Activated CD4-positive, alpha-beta T cell treated with anti-CD3 and anti-CD28 coated beads for 24 hours (primary cell): ENCODE results near the gene ASB7.
"Not testable (repeated sequence)": the region's sequence is repeated elsewhere in the genome, so short reads cannot be mapped to it uniquely, and the experiment has no call there.

Source experiments
- DNase-seq, 2 donors: peaks; one replicate each; pipeline ENCODE4 v3.0.0-alpha.2; 2020; ENCODE audit warnings: low read depth in 2 of 2

Gene ASB7

DNA sequence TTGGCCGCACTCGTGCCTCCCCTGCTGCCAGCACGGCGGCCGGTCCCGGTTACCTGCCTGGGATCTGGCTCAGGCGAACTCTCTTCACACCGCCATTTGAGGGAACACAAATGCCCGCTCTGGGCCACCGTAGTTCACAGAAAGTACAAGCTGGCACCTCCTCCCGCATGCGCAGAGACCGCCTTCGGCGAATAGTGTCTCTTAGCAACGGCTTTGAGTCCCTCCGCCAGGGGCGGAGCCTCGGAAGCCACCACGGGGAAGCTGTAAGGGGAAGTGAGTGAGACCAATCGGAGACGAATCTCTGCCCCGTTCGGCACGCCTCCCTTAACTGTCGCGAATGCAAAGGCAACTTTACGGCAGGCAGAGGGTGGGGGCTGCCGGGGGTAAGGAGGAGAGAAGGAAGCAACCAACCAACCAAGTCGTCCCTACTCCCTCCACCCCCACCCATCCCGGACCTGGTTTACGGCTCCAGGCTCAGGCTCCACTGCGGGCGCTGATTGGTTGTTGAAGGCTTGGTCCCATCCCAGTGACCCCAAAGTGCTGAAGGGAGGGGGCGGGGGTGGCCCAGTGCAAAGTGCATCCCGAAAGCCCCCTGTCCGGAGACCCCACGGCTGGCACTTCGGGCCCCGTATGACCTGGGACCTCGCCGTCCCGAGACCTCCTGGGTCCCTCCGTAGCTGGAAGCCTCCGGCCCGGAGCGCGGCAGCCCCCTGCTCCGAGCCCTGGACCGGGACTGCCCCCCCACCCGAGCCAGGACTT lies at the start of gene ASB7, which contains the start of gene LINS1:
TSS of gene ASB7 (plus strand) at position 526 of the 759 bp plus-strand sequence. CDS start 9,628 bp downstream, outside the sequence.
TSS of gene LINS1 (minus strand) at position 121 of the 759 bp plus-strand sequence. CDS start 21,342 bp downstream, outside the sequence.
- DNase-seq: peak; percentile 98 to 99

DNA sequence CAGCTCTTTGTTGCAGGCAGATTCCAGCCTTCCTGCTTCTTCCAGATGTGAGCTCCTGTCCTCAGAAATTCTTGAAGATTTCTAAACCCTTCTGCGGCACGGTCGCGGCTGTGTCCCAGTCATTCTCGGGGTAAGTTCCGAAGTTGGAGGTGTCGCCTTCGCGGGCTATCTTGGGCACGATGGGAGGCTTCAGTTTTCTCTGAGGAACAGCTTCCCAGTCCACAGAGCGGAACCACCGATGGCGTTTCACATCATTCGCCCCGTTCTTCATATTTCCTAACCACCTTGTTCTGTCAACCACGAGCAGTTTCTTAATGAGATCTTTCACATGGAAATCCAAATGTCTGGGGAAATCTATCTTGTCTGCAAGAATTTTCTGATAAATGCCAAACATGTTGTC lies 48.9 kb upstream of the ASB7 start:
- DNase-seq: no peak

- no peak for DNase-seq
Observed at GRCh38 chr15:100558771-100559254, 43.6 kb upstream of the ASB7 start.

GRCh38 chr15:100559330-100559729 lies 43.1 kb upstream of the ASB7 start:
- DNase-seq: no peak

- DNase-seq: no peak
Observed at GRCh38 chr15:100560323-100560722, 42.1 kb upstream of the ASB7 start.

DNA sequence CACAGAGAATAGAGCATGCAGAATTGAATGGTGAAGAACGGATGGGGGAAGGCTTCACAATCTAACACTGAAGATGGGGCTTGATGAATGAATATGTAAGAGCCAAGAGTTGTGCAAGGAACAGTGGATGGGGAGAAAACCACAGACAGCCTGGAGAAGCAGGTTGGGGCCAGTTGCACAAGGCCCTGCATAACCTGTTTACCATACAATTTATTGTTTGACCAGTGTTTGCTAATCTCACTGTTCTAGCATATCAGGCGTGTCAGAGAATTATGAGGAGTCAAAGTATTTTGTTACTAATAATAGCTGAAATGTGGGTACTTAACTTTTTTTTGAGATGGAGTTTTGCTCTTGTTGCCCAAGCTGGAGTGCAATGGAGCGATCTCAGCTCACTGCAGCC lies 36.8 kb upstream of the ASB7 start:
- no peak for DNase-seq

DNA sequence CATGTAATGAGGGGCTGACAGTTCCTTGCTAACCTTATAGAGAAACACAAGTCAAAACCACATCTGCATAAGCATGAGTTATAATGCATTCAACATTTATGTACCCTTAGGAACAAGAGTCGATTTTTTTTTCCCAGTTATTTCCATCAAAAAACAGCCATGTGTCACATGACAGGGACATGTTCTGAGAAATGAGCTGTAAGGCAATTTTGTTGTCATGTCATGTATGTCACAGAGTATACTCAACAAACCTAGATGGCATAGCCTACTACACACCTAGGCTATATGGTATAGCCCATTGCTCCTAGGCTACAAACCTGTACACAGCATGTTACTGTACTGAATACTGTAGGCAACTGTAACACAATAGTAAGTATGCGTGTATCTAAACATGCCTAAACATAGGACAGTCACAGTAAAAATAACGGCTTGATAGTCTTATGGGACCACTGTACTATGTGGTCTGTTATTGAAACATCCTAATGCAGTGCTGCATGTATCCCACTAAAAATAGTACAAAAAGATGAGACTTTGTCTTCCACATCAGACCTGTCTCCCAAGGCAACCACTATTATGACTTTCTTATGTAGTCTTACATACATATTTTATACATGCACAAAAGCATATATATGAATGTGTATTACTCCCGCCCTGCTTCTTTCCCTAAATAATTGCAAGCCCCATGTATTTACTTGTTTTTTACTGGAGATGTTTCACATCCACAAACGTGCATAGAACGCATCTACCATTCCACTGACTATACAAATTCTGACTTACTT lies 35.4 kb upstream of the ASB7 start:
- no peak for DNase-seq

DNA sequence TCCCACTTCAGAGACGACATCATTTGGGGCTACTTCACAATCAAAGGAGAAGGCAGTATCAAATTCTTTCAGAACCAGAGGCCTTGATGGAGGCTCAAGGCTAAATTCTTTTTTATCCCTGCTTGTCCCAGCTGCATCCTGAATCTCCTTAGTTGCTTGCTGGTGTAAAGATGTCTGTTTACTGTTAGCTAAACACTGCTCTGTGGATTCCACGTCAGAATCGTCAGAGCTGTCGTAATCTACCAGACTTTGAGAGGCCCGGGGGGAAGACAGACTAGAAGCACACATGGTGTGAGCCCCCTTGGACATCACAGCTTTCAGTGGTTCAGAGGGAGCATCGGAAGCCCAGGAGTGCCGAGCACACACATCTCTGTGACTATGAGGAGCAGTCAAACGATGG lies 33.0 kb upstream of the ASB7 start:
- no peak for DNase-seq

- DNase-seq: no peak
Observed at GRCh38 chr15:100570275-100570674, 32.1 kb upstream of the ASB7 start.

DNA sequence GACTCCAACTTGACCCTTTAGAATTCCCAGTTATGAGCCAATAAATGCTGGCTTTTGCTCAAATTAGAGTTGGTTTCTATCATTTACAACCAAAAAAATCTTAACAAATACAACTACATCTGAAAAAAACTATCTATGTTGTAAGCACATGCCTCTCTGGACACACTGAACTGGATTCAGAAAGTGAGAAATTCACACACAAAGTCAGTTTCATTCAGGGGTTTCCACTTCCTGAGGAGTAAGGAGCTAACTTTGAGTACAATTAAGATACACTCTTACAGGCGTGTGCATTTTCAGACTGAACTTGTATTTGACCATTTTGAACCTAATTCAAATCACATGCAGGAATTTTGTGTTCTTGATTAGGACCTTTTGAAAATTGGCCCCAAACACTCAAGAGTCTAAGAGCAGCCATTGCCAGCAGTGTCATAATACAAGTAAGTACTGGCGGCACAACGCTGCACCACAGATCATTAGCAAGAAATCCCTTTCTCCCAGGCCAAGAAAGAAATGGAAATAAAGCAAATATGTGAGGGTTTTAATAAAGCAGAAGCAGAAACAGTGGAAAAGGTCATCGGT lies 31.6 kb upstream of the ASB7 start:
- no peak for DNase-seq

GRCh38 chr15:100571592-100572167 lies 30.7 kb upstream of the ASB7 start:
- no peak for DNase-seq

DNA sequence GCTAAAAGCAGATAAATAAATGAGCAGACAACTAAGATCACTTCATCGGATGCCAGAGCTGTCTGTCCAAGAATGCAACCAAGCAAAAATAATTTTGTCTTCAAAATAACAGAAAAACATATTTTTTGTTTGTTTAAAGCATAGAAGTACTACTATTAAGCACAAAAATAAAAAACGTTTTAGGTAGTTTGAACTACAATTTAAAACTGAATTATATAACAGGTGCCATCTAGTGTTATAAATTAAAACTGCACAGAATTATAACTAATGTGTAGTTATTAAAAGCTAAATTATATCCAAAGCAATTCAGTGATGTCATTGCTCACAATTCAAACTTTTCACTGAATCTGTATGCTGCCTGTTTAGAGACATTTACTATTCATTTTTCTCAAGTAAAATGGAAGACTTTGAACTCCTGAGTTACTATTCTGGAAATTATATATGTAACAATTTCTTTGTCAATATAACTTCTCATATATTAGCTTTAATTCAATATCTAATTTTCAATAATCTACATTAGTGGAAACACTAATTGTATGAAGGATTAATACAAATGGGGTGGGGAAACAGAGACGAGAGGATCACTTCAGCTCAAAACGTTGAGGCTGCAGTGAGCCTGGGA lies 29.9 kb upstream of the ASB7 start:
- DNase-seq: no peak

- no peak for DNase-seq
Observed at GRCh38 chr15:100573526-100573925, 28.9 kb upstream of the ASB7 start.

DNA sequence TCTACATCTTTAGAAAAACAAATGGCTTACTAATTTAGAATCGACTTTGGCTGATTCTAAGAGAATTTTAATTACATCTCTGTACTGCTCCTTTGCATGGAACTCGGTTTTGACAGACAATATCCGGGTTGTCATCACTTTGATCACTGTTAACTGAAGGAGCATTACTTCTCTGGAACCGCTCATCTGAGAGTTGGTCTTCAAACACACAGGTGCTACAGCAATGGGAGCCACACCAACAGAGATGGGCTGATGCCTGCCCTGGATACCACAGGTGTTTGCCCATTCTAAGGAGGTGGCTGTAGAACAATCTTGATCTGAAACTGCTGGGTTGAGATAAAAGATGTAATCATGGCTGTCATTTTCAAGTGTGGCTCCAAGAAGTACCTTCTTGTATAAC lies 22.0 kb upstream of the ASB7 start:
- no peak for DNase-seq

DNA sequence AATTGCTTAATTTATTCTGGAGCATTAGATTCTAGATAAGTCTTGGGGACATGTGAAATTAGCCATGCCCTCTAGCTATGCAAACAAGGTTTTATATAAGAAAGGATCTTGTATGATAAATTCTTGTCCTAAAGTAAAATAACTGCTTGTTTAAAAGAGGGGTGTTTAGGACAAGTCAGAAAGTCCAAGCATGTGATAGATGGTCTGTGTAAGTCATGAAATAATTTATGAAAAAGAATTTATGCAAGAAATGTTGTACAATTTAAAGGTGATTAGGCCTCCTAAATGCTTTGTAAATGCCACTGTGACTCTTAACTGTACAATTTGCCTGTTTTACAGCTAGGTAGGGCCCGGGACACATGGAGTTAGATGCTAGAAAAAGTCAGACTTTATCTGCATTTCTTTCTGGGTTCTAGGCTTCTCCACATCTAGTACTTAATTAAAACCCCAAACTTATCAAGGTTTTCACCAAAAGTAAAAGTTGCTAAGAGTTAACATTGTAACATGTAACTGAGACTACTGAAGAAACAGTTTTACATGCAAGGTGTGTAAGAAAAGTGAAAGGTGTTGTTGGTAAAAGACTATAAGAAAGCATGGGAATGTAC lies 13.6 kb upstream of the ASB7 start:
- DNase-seq: no peak

GRCh38 chr15:100591163-100591562 lies 11.2 kb upstream of the ASB7 start:
- DNase-seq: not testable (repeated sequence)

DNA sequence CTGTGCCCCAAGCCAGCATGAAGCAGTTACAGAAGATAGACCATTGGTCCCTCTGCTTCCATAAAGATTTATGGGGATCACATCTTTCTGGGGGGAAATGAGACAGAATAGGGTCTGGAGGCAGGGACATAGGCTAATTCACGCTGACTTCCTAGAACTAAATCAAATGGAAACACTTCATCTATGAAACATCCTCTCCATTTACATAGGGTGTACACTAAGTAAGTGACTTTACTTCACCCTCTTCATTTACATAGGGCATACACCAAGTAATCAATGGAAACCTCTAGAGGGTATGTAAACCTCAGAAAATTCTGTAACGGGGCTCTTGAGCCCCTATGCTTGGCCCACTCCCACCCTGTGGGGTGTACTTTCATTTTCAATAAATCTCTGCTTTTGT lies 10.6 kb upstream of the ASB7 start:
- no peak for DNase-seq

DNA sequence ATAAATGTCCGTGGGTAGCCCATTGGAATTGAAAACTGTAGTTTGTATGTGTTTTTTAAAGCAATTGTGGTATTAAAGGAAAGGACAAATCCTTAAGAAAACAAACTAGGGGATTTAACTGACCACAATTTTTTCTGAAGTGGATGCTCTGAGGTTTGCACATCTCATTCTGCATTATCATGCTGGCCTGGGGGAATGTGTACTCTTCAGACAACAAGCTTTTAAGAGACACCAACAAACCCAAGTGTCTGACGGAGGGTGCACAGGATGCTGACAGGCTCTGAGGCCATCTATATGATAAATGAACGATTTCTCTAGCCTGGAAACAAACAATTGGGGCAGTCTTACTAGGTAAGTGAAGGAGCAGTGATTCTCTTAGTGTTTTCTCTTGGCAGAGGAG lies 9.5 kb upstream of the ASB7 start:
- DNase-seq: no peak

GRCh38 chr15:100593431-100593830 lies 9.0 kb upstream of the ASB7 start:
- DNase-seq: no peak

DNA sequence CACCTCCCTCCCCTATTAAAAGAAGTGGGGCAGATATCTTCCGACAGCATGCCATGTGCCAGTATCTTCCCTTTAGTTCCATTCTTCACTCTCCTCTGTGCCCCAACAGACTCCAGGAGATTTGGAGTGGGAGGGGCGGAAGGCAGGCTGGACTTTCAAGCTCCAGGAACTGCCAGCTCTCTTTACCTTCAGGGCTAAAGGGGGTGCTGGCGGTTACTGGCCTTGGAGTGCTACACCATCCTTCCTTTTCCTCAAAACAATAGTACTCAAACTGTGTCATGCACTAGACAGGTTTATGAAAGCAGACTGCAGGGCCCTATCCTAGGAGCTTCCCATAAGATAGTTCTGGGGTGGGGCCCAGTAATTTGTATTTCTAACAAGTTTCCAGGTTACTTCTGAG lies 6.4 kb upstream of the ASB7 start:
- no peak for DNase-seq

DNA sequence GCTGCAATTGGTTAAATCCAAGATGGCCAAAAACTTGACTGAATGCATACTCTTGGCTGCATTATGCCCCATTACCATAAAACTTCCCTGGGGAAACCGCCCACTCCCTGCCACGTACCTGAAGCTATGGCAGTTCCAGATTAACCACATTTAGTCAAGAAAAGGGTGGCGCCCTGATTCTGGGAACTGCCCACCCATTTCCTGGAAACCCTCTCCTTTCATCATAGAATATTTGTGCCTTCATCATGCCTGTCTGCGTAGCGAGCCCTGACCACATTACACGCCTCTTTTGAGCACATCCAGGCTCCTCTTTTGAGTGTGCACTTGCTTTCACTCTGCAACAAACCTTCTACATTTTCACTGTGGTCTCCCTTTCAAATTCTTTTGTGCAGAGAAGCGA lies 5.6 kb upstream of the ASB7 start:
- DNase-seq: peak; percentile 91 to 93
